Mesodermal cell (in vitro differentiated cells): Measurements from ENCODE around the gene GUCA1C.

Experiments used
- H3K27ac ChIP-seq: 2 replicates; pipeline ENCODE4 v1.7.0; 2013; ENCODE audit warnings: mild to moderate bottlenecking, low read depth, low read length, moderate library complexity; ENCODE audit not compliant: severe bottlenecking
- H3K36me3 ChIP-seq: 2 replicates; pipeline ENCODE4 v1.7.1; 2013; ENCODE audit warnings: mild to moderate bottlenecking, low read length, moderate library complexity; ENCODE audit not compliant: control insufficient read depth, insufficient read depth
- H3K4me1 ChIP-seq: one replicate; pipeline ENCODE4 v1.7.1; 2013; ENCODE audit warnings: mild to moderate bottlenecking, low read length; ENCODE audit not compliant: insufficient read depth, control insufficient read depth, poor library complexity, severe bottlenecking
- H3K4me3 ChIP-seq: 2 replicates; pipeline ENCODE4 v1.7.0; 2013; ENCODE audit warnings: low read length, control low read depth, mild to moderate bottlenecking; ENCODE audit not compliant: insufficient read depth, poor library complexity, severe bottlenecking; ENCODE audit errors: extremely low read depth
- H3K9me3 ChIP-seq: 2 replicates; pipeline ENCODE4 v1.7.1; 2013; ENCODE audit warnings: mild to moderate bottlenecking, low read length, moderate library complexity; ENCODE audit not compliant: control insufficient read depth
- WGBS, 2 experiments: methylation state at CpG; one replicate each; pipeline ENCODE4 v1.1.5; 2013; ENCODE audit warnings: missing lambda C conversion rate in 2 of 2; ENCODE audit not compliant: insufficient coverage in 2 of 2; 5-methylcytosine and 5-hydroxymethylcytosine counted together

GUCA1C gene

GRCh38 chr3:108877901-108878300 is 75.8 kb downstream of the GUCA1C start:
- H3K9me3 ChIP-seq: no peaks in the 10 kb centered on the region
- H3K36me3 ChIP-seq: no peaks in the 10 kb centered on the region
- no peaks in the 10 kb centered on the region for H3K4me1 ChIP-seq
- H3K27ac ChIP-seq: no peak overlapping the region
- H3K4me3 ChIP-seq: no peak overlapping the region
- WGBS, 2 experiments: no CpG with 5 or more reads among the region's 1 CpG

- Histone ChIP-seq H3K4me1 (no peaks in the 10 kb centered on the region), H3K27ac (no peak overlapping the region), H3K9me3 (no peaks in the 10 kb centered on the region), H3K36me3 (no peaks in the 10 kb centered on the region), H3K4me3 (no peak overlapping the region)
- WGBS, 2 experiments: 86 to 95% methylated on average over 6 of the region's 6 CpGs
Observed at GRCh38 chr3:108863799-108864135, 89.9 kb downstream of the GUCA1C start.

- no peak overlapping the region for H3K27ac ChIP-seq
- WGBS, 2 experiments: 85 to 86% methylated on average over 1 to 4 of the region's 7 CpGs
- no peaks in the 10 kb centered on the region for H3K4me1 ChIP-seq
- H3K36me3 ChIP-seq: no peaks in the 10 kb centered on the region
- H3K4me3 ChIP-seq: no peak overlapping the region
- H3K9me3 ChIP-seq: no peaks in the 10 kb centered on the region
Observed at GRCh38 chr3:108862865-108863798, 90.5 kb downstream of the GUCA1C start.

GRCh38 chr3:108861401-108861800 is 92.3 kb downstream of the GUCA1C start:
- no peaks in the 10 kb centered on the region for H3K36me3 ChIP-seq
- H3K4me1 ChIP-seq: no peaks in the 10 kb centered on the region
- 83 to 100% methylated on average over 1 of the region's 1 CpG for WGBS, 2 experiments
- H3K27ac ChIP-seq: no peak overlapping the region
- no peaks in the 10 kb centered on the region for H3K9me3 ChIP-seq
- H3K4me3 ChIP-seq: no peak overlapping the region
